GM18861 (cell line): Measurements from ENCODE around the gene F11R.
A peak's percentile ranks its signal among the peaks of the same experiment; 100 is the strongest.
"Not testable (repeated sequence)": the region's sequence is repeated elsewhere in the genome, so short reads cannot be mapped to it uniquely, and the experiment has no call there.

Experiments used
- ATAC-seq: cut with Tn5 transposase; IDR thresholded peaks from one replicate; pipeline ENCODE4 v1.9.1; 2021; ENCODE audit not compliant: unreplicated experiment

F11R gene

DNA sequence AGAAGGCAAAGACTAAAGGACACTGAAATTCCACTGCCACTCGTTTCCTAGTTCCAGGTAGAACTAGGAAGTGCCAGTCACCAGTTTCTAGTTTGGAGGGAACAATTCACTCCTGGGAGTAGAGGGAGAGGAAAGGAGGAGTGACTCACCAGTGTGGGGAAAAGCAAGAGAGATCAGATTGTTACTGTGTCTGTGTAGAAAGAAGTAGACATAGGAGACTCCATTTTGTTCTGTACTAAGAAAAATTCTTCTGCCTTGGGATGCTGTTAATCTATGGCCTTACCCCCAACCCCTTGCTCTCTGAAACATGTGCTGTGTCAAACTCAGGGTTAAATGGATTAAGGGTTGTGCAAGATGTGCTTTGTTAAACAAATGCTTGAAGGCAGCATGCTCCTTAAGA is 4.3 kb downstream of the F11R start:
- ATAC-seq, result not testable (repeated sequence)

DNA sequence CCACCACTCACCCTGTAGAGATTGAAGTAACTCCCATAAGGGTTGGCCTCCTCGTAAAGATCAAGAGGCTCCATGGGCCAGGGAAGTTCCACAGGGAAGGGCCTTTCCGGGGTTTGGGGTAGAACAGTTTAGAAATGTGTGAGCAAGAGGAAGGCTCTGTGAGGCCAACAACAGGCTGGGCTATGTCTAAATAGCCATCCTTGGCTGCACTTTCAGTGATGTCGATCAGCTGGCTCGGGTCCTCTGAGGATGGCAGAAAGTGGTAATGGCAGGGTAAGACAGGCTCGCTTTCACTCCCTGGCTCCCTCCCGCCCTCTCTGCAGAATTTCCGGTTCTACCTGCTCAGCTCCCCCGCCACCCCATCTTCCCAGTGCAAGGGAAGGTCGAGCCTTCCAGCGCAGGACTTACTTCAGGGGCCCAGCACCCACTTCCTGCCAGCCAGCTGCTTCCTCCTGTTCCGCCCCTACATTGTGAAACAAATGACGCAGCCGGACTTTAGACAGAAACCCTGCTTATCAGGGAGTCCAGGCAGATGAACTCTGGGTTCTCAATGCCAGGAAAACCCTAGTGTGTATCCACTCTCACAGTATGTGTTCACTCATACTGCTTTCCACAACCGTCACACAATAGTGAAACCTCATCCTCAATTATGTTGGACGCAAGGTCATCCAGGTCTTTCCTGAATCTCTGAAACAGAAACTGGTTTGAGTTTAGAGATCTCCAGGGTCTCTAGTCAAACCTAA is 7.3 kb downstream of the F11R start:
- peak; percentile 79 for ATAC-seq

- ATAC-seq, result peak; percentile 23
These were observed 7.8 kb downstream of the F11R start for GRCh38 chr1:161013131-161013487.

DNA sequence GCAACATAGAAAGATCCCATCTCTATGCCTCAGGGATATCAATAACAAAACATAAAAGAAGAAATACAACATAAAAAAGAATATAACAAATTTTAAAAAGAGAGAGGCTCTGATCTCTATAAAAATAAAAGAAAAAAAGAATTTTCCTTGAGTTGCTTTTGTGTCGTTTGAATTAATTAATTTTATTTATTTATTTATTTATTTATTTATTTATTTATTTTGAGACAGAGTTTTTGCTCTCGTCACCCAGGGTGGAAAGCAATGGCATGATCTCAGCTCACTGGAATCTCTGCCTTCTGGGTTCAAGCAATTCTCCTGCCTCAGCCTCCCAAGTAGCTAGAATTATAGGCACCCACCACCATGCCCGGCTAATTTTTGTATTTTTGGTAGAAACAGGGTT is 8.5 kb downstream of the F11R start:
- ATAC-seq, result no peak

DNA sequence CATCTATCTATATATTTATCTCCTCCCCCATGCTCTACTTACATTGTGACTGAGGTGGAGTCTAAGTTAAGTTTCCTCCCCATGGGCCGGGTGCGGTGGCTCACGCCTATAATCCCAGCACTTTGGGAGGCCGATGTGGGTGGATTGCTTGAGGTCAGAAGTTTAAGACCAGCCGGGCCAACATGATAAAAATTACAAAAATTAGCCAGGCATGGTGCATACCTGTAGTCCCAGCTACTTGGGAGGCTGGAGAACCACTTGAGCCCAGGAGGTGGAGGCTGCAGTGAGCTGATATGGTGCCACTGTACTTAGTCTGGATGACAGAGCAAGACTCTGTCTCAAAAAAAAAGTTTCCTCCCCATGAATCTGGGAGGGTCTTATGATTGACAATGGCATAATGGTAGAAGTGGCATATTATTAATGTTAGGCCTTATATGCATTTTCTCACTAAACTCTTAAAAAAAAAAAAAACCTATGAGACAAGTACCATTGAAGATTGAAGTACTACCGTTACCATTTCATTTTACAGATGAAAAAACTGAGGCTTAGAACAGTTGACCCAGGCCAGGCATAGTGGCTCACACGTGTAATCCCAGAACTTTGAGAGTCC is 11.2 kb downstream of the F11R start:
- no peak for ATAC-seq

- no peak for ATAC-seq
These were observed 12.0 kb downstream of the F11R start for GRCh38 chr1:161008869-161009510.

- no peak for ATAC-seq
These were observed 13.6 kb downstream of the F11R start for GRCh38 chr1:161007369-161007768.

GRCh38 chr1:161006563-161006962 is 14.4 kb downstream of the F11R start:
- ATAC-seq, result no peak

DNA sequence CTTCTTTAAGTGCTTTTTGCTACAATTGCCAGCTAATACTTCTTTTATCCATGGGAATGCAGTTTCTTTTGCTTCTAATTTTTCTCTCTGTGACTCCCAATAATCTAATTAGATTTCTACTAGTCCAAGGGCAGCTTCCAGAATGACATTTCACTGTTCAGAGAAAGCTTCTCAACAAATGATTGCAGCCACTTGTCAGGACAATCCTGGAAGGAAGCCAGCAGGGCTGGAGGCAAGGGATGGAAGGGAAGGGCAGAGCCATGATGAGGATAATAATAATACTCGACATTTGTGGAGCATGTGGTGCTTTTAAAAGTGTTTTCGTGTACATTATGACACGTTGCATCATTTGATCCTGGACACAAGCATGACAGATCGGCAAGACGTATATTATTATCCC is 19.4 kb downstream of the F11R start:
- ATAC-seq, result no peak

DNA sequence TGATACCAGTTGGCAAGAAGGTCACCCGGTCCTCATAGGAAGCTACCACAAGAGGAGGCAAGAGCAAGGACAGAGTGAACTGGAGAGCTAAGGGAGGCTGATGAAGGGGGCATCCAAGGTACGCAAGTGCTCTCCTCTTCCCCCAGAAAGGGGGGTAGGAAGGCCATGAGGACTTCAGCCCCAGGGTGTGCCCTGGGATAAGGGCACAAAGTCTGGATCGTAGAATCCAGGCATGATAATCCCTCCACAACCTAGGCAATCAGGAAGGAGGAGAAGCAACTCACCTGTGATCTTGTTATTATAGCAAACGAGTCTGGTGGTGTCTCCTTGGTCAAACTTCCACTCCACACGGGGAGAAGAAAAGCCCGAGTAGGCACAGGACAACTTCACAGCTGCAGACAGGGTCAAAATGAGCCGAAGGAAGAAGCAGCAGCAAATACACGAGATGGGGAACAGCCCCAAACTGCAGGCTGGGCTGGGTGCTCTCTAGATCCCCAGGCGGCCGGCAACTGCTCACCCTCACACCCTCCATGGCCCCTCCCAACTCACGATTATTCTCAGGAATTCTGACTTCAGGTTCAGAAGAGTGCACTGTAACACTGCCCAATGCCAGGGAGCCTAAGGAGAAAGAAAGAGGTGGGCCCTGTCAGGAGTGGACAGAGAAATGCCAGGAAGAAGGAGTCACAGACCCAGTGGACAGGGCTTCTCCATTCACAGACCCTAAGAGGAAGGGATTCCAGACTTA is 20.0 kb downstream of the F11R start:
- ATAC-seq, result no peak

DNA sequence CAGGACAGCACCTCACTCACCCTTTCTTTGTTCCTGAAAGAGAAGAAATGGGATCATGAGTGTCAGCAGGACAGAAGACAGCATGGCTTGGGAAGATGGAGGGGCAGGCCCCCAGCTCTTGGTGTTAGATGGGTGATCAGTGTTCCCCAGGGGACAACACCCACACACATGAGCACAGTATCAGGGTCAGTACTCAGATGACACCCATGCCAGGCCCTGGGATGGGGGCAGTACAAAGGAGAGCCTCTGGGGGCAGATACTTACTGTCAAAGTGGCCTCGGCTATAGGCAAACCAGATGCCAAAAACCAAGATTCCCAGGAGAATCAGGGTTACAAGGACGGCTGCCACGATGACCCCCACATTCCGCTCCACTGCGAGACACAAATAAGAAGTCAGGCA is 21.6 kb downstream of the F11R start:
- no peak for ATAC-seq

- ATAC-seq, result no peak
These were observed 23.5 kb downstream of the F11R start for GRCh38 chr1:160997323-160998038.

DNA sequence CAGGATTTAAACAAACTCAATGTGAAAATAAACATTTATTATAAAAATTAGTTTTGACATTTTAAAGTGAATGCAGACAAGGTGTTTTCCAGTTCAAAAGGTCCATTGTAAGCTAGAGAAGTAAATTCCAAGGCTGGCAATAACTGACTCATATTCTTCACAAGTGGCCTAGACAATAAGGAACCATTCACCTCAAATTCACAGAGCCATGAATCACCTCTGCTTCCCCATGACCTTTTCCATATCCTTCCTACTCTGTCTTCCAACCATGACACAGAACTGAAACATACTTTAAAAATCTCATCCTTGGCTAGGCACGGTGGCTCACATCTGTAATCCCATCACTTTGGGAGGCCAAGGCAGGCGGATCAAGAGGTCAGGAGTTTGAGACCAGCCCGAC is 24.8 kb downstream of the F11R start:
- no peak for ATAC-seq

- no peak for ATAC-seq
These were observed 27.3 kb downstream of the F11R start for GRCh38 chr1:160993544-160994193.

- not testable (repeated sequence) for ATAC-seq
These were observed 28.9 kb downstream of the F11R start for GRCh38 chr1:160992036-160992435.

GRCh38 chr1:160987359-160988050 is 33.4 kb downstream of the F11R start:
- ATAC-seq, result no peak

GRCh38 chr1:160985723-160986122 is 35.2 kb downstream of the F11R start:
- no peak for ATAC-seq

GRCh38 chr1:160981584-160982411 is 39.2 kb downstream of the F11R start:
- no peak for ATAC-seq

- no peak for ATAC-seq
These were observed 41.7 kb downstream of the F11R start for GRCh38 chr1:160979286-160979685.
